Neural progenitor cell (in vitro differentiated cells): Measurements from ENCODE around the gene PDZK1.
"Not testable (repeated sequence)": the region's sequence is repeated elsewhere in the genome, so short reads cannot be mapped to it uniquely, and the experiment has no call there.

Source experiments
- EZH2 ChIP-seq: fragments of 200-600 bp; sonication (generic); IDR thresholded peaks from 2 replicates; pipeline ENCODE4 v1.6.1; 2017; ENCODE audit warnings: antibody characterized with exemption, mild to moderate bottlenecking, moderate library complexity
- EZH2phosphoT487 ChIP-seq: fragments of 200-600 bp; sonication (generic); IDR thresholded peaks from 2 replicates; pipeline ENCODE4 v1.6.1; 2017; ENCODE audit warnings: antibody characterized with exemption
- TF ChIP-seq, protein P1 (sequence below): fragments of 200-600 bp; sonication (generic); IDR thresholded peaks from 2 replicates; pipeline ENCODE4 v1.5.1; 2017; ENCODE audit warnings: antibody characterized with exemption, mild to moderate bottlenecking

DNA sequence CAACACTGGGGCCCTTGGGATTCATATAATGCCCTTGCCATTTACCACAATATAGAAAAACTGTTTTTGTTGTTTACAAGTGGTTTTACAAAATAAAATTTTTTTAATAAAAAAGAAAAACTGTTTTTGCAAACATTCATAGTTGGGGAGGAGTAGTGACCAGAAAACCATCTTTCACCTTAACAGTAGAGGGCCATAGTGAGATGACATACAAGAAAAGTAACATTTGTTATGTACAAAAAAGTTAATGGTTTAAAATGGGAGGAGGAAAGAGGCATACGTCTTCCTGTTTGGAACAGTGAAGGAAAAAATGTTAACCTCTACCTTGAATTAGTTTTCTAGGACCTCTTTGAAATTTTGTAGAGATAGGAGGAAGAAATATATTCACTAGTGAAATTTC lies 70.9 kb downstream of the PDZK1 start:
- TF ChIP-seq, protein P1, sequence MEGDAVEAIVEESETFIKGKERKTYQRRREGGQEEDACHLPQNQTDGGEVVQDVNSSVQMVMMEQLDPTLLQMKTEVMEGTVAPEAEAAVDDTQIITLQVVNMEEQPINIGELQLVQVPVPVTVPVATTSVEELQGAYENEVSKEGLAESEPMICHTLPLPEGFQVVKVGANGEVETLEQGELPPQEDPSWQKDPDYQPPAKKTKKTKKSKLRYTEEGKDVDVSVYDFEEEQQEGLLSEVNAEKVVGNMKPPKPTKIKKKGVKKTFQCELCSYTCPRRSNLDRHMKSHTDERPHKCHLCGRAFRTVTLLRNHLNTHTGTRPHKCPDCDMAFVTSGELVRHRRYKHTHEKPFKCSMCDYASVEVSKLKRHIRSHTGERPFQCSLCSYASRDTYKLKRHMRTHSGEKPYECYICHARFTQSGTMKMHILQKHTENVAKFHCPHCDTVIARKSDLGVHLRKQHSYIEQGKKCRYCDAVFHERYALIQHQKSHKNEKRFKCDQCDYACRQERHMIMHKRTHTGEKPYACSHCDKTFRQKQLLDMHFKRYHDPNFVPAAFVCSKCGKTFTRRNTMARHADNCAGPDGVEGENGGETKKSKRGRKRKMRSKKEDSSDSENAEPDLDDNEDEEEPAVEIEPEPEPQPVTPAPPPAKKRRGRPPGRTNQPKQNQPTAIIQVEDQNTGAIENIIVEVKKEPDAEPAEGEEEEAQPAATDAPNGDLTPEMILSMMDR: not testable (repeated sequence)
- TF ChIP-seq EZH2phosphoT487, EZH2: not testable (repeated sequence)
